Mammary epithelial cell (primary cell): ENCODE data around the gene ITGBL1.

Source experiments
- CTCF ChIP-seq, 2 donors: IDR thresholded peaks in 1 of 2; conservative IDR thresholded peaks in 1 of 2; 2 replicates each; pipeline ENCODE4 v1.5.1; 2011 to 2012; ENCODE audit warnings: inconsistent platforms in 2 of 2, low read length in 2 of 2, mild to moderate bottlenecking in 2 of 2, control low read depth in 1 of 2, low read depth in 1 of 2; ENCODE audit not compliant: insufficient read depth in 1 of 2; ENCODE audit errors: extremely low read depth in 1 of 2
- EZH2 ChIP-seq: IDR thresholded peaks from 2 replicates; pipeline ENCODE4 v1.6.1; 2012; ENCODE audit warnings: low read length, inconsistent platforms, borderline replicate concordance

GRCh38 chr13:101529422-101529821 is 76.9 kb downstream of the ITGBL1 start:
- TF ChIP-seq CTCF (conservative IDR thresholded peaks at IDR 0.05 in 1 of 2, IDR thresholded peaks at IDR 0.05 in 1 of 2; ENCODE audit: extremely low read depth in 1 of 2, insufficient read depth in 1 of 2, low read depth in 1 of 2, low read length in 2 of 2) (no peak), EZH2 (no peak)
